Measurements from ENCODE around the gene CBX8. TPM values are rescaled to one million over a fixed set of nuclear protein-coding genes. Genes with fewer than 3 reads are reported as not detected.

CBX8 gene
- total and polyA plus RNA-seq, 2 of the 13 experiments (the other 11 are each of a cell fraction or from before 2014, with no cell fraction given): 0.34 to 12.6 TPM

- H3K79me2 ChIP-seq (ENCODE audit: insufficient read depth, low read length): no peaks in the 10 kb centered on the region
- ATAC-seq (no peak), FAIRE-seq (no peak), DNase-seq (ENCODE audit: low spot score) (no peak)
- no peak overlapping the region for H2AFZ ChIP-seq (ENCODE audit: low read length)
- intact Hi-C loops (cut with micrococcal nuclease; ENCODE audit: unreplicated experiment) (no loop called here), in situ Hi-C loops (cut with HindIII; ENCODE audit: extremely low pct_ligation_motif_present, low pct_unique_long_range_greater_than_20kb) (loop anchor here (5.0 kb wide), 1 partner anchor 180 kb away; no protein-coding TSS in a partner anchor)
- peak overlapping the region; percentile 52 to 74 (median 62) for H3K4me3 ChIP-seq (replicated peaks in 1 of 3; ENCODE audit: insufficient read depth in 1 of 3, low read depth in 2 of 3, low read length in 3 of 3)
- H3K4me2 ChIP-seq (ENCODE audit: low read depth, low read length): peak overlapping the region; percentile 86
- CTCF ChIA-PET (ENCODE audit: low intra/inter-chr PET ratio, low total read pairs): interaction anchor here (2.3 kb wide), 2 partner anchors 22 to 23 kb away, joined by 12 to 14 read pairs; no protein-coding TSS in a partner anchor
- H4K20me1 ChIP-seq (ENCODE audit: insufficient read depth, low read length): no peaks in the 10 kb centered on the region
- POLR2A ChIA-PET: interaction anchor here (0.8 to 16.5 kb wide), 14 partner anchors 8 to 181 kb away, joined by 3 to 274 read pairs (median 10); partner anchors contain the start of genes CBX4 and CBX8
- H3K9me3 ChIP-seq (ENCODE audit: low read length): no peaks in the 10 kb centered on the region
- H3K36me3 ChIP-seq (replicated peaks in 1 of 2; ENCODE audit: control insufficient read depth in 1 of 2, insufficient read depth in 2 of 2, low read length in 2 of 2): no peaks in the 10 kb centered on the region
- WGBS (ENCODE audit: low lambda C conversion rate): 13% methylated on average over 37 of the region's 72 CpGs
- H3K9ac ChIP-seq (ENCODE audit: insufficient read depth, low read depth, low read length): peak overlapping the region; percentile 64; the same call in 1 of the 2 replicates
- BruUV-seq (replicated peaks): no TSS peak
- H3K27ac ChIP-seq (ENCODE audit: extremely low read length, insufficient read depth, low read length): no peak overlapping the region
- peaks cover 44% of the 10 kb centered on the region for H3K4me1 ChIP-seq (ENCODE audit: insufficient read depth, low read length)
- peaks cover 14 to 61% of the 10 kb centered on the region in 2 experiments for H3K27me3 ChIP-seq (ENCODE audit: control insufficient read depth in 1 of 2, insufficient read depth in 2 of 2, low read length in 2 of 2)
- no peak for TF ChIP-seq CC2D1A (CRISPR knock-in tag; IDR thresholded peaks at IDR 0.05)
- TF ChIP-seq PHF21A (CRISPR knock-in tag; IDR thresholded peaks at IDR 0.05): 0 out of 2 replicates have a peak, but pooled peaks have one; percentile 39
- TF ChIP-seq, protein P1, sequence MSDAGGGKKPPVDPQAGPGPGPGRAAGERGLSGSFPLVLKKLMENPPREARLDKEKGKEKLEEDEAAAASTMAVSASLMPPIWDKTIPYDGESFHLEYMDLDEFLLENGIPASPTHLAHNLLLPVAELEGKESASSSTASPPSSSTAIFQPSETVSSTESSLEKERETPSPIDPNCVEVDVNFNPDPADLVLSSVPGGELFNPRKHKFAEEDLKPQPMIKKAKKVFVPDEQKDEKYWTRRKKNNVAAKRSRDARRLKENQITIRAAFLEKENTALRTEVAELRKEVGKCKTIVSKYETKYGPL (CRISPR knock-in tag; IDR thresholded peaks at IDR 0.05): 0 out of 2 replicates have a peak, but pooled peaks have one; percentile 42
- peak; percentile 80 for TF ChIP-seq ZFP90 (CRISPR knock-in tag; IDR thresholded peaks at IDR 0.05; ENCODE audit: borderline replicate concordance)
- TF ChIP-seq KLF12 (CRISPR knock-in tag; IDR thresholded peaks at IDR 0.05; ENCODE audit: borderline replicate concordance): peak; percentile 83
- TF ChIP-seq HOXA5 (CRISPR knock-in tag; IDR thresholded peaks at IDR 0.05): 0 out of 2 replicates have a peak, but pooled peaks have one; percentile 50
- TF ChIP-seq RFXAP (CRISPR knock-in tag; IDR thresholded peaks at IDR 0.05; ENCODE audit: borderline replicate concordance): peak; percentile 68; the same call in 1 of the 2 replicates
- TF ChIP-seq, protein P2, sequence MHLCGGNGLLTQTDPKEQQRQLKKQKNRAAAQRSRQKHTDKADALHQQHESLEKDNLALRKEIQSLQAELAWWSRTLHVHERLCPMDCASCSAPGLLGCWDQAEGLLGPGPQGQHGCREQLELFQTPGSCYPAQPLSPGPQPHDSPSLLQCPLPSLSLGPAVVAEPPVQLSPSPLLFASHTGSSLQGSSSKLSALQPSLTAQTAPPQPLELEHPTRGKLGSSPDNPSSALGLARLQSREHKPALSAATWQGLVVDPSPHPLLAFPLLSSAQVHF (CRISPR knock-in tag; IDR thresholded peaks at IDR 0.05): no peak
- peak; percentile 30; the same call in 1 of the 2 replicates for TF ChIP-seq MYC (CRISPR knock-in tag; IDR thresholded peaks at IDR 0.05; ENCODE audit: borderline replicate concordance)
- no peak for TF ChIP-seq KMT2B (CRISPR knock-in tag; IDR thresholded peaks at IDR 0.05)
- TF ChIP-seq, protein P3, sequence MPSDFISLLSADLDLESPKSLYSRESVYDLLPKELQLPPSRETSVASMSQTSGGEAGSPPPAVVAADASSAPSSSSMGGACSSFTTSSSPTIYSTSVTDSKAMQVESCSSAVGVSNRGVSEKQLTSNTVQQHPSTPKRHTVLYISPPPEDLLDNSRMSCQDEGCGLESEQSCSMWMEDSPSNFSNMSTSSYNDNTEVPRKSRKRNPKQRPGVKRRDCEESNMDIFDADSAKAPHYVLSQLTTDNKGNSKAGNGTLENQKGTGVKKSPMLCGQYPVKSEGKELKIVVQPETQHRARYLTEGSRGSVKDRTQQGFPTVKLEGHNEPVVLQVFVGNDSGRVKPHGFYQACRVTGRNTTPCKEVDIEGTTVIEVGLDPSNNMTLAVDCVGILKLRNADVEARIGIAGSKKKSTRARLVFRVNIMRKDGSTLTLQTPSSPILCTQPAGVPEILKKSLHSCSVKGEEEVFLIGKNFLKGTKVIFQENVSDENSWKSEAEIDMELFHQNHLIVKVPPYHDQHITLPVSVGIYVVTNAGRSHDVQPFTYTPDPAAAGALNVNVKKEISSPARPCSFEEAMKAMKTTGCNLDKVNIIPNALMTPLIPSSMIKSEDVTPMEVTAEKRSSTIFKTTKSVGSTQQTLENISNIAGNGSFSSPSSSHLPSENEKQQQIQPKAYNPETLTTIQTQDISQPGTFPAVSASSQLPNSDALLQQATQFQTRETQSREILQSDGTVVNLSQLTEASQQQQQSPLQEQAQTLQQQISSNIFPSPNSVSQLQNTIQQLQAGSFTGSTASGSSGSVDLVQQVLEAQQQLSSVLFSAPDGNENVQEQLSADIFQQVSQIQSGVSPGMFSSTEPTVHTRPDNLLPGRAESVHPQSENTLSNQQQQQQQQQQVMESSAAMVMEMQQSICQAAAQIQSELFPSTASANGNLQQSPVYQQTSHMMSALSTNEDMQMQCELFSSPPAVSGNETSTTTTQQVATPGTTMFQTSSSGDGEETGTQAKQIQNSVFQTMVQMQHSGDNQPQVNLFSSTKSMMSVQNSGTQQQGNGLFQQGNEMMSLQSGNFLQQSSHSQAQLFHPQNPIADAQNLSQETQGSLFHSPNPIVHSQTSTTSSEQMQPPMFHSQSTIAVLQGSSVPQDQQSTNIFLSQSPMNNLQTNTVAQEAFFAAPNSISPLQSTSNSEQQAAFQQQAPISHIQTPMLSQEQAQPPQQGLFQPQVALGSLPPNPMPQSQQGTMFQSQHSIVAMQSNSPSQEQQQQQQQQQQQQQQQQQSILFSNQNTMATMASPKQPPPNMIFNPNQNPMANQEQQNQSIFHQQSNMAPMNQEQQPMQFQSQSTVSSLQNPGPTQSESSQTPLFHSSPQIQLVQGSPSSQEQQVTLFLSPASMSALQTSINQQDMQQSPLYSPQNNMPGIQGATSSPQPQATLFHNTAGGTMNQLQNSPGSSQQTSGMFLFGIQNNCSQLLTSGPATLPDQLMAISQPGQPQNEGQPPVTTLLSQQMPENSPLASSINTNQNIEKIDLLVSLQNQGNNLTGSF (CRISPR knock-in tag; IDR thresholded peaks at IDR 0.05): peak; percentile 57; the same call in 1 of the 2 replicates
- no peak for TF ChIP-seq DPF2 (CRISPR knock-in tag; IDR thresholded peaks at IDR 0.05; ENCODE audit: borderline replicate concordance, low read depth)
- TF ChIP-seq, protein P4, sequence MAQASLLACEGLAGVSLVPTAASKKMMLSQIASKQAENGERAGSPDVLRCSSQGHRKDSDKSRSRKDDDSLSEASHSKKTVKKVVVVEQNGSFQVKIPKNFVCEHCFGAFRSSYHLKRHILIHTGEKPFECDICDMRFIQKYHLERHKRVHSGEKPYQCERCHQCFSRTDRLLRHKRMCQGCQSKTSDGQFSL (CRISPR knock-in tag; IDR thresholded peaks at IDR 0.05): 0 out of 2 replicates have a peak, but pooled peaks have one; percentile 30
Observed at GRCh38 chr17:79812353-79813258, 15.7 kb upstream of the CBX8 start.

Data from HepG2 (cell line).